Measurements from ENCODE around the gene RAB40C. TPM values are rescaled to one million over a fixed set of nuclear protein-coding genes. Genes with fewer than 3 reads are reported as not detected.

RAB40C gene
- polyA plus RNA-seq, 1 donor (not counting 4 experiments of a cell fraction or from before 2014, with no cell fraction given): 4.0 TPM

GRCh38 chr16:552171-552570 lies 37.7 kb upstream of the RAB40C start:
- peaks cover 13% of the 10 kb centered on the region for H3K79me2 ChIP-seq (ENCODE audit: control insufficient read depth, insufficient read depth, low read length)
- TF ChIP-seq EZH2 (IDR thresholded peaks at IDR 0.05; ENCODE audit: low read length) (no peak), CTCF (optimal IDR thresholded peaks at IDR 0.05 in 1 of 3, IDR thresholded peaks at IDR 0.05 in 1 of 3, conservative IDR thresholded peaks at IDR 0.05 in 1 of 3; ENCODE audit: extremely low read depth in 1 of 3, insufficient read depth in 2 of 3, low read length in 3 of 3) (no peak)
- no peak overlapping the region for H3K4me3 ChIP-seq (ENCODE audit: control insufficient read depth in 2 of 3, extremely low read depth in 1 of 3, insufficient read depth in 2 of 3, low read depth in 1 of 3, low read length in 3 of 3)
- no peaks in the 10 kb centered on the region for H3K9me3 ChIP-seq (ENCODE audit: control insufficient read depth, low read depth, low read length)
- H3K27me3 ChIP-seq (ENCODE audit: control insufficient read depth, extremely low read depth, insufficient read depth, low read length): no peaks in the 10 kb centered on the region
- H3K9ac ChIP-seq (ENCODE audit: control insufficient read depth, extremely low read depth, insufficient read depth, low read length): no peak overlapping the region
- peaks cover 8 to 14% of the 10 kb centered on the region in 2 experiments for H3K36me3 ChIP-seq (ENCODE audit: control insufficient read depth in 2 of 2, extremely low read depth in 1 of 2, insufficient read depth in 2 of 2, low read length in 2 of 2)
- peaks cover 9% of the 10 kb centered on the region for H4K20me1 ChIP-seq (ENCODE audit: control insufficient read depth, extremely low read depth, insufficient read depth, low read length)
- dilution Hi-C loops (cut with MboI; ENCODE audit: extremely low pct_ligation_motif_present, low sequenced_read_pairs): no loop called here
- DNase-seq (ENCODE audit: low read depth, low spot score) (no peak), FAIRE-seq (no peak)
- H3K9me1 ChIP-seq (ENCODE audit: control insufficient read depth, extremely low read depth, insufficient read depth, low read length): no peaks in the 10 kb centered on the region
- no peak overlapping the region for H3K27ac ChIP-seq (ENCODE audit: control insufficient read depth, insufficient read depth, low read length)
- H3K4me2 ChIP-seq (ENCODE audit: control insufficient read depth, extremely low read depth, insufficient read depth, low read depth, low read length): no peak overlapping the region
- peaks cover 12% of the 10 kb centered on the region for H3K4me1 ChIP-seq (ENCODE audit: control insufficient read depth, extremely low read depth, insufficient read depth, low read length)
- no peak overlapping the region for H2AFZ ChIP-seq (ENCODE audit: control insufficient read depth, low read length)

GRCh38 chr16:553601-554296 lies 36.1 kb upstream of the RAB40C start:
- DNase-seq (ENCODE audit: low read depth, low spot score): no peak
- H3K79me2 ChIP-seq (ENCODE audit: control insufficient read depth, insufficient read depth, low read length): peaks cover 5% of the 10 kb centered on the region
- H4K20me1 ChIP-seq (ENCODE audit: control insufficient read depth, extremely low read depth, insufficient read depth, low read length): peaks cover 3% of the 10 kb centered on the region
- dilution Hi-C loops (cut with MboI; ENCODE audit: extremely low pct_ligation_motif_present, low sequenced_read_pairs): no loop called here
- no peak overlapping the region for H3K27ac ChIP-seq (ENCODE audit: control insufficient read depth, insufficient read depth, low read length)
- no peak overlapping the region for H3K9ac ChIP-seq (ENCODE audit: control insufficient read depth, extremely low read depth, insufficient read depth, low read length)
- no peak overlapping the region for H3K4me2 ChIP-seq (ENCODE audit: control insufficient read depth, extremely low read depth, insufficient read depth, low read depth, low read length)
- FAIRE-seq: no peak
- no peaks in the 10 kb centered on the region for H3K9me3 ChIP-seq (ENCODE audit: control insufficient read depth, low read depth, low read length)
- H3K9me1 ChIP-seq (ENCODE audit: control insufficient read depth, extremely low read depth, insufficient read depth, low read length): no peaks in the 10 kb centered on the region
- TF ChIP-seq CTCF (optimal IDR thresholded peaks at IDR 0.05 in 1 of 3, IDR thresholded peaks at IDR 0.05 in 1 of 3, conservative IDR thresholded peaks at IDR 0.05 in 1 of 3; ENCODE audit: extremely low read depth in 1 of 3, insufficient read depth in 2 of 3, low read length in 3 of 3) (no peak), EZH2 (IDR thresholded peaks at IDR 0.05; ENCODE audit: low read length) (no peak)
- H3K4me1 ChIP-seq (ENCODE audit: control insufficient read depth, extremely low read depth, insufficient read depth, low read length): peaks cover 12% of the 10 kb centered on the region
- H2AFZ ChIP-seq (ENCODE audit: control insufficient read depth, low read length): no peak overlapping the region
- H3K27me3 ChIP-seq (ENCODE audit: control insufficient read depth, extremely low read depth, insufficient read depth, low read length): peaks cover 13% of the 10 kb centered on the region
- peaks cover 3 to 5% of the 10 kb centered on the region in 2 experiments for H3K36me3 ChIP-seq (ENCODE audit: control insufficient read depth in 2 of 2, extremely low read depth in 1 of 2, insufficient read depth in 2 of 2, low read length in 2 of 2)
- no peak overlapping the region for H3K4me3 ChIP-seq (ENCODE audit: control insufficient read depth in 2 of 3, extremely low read depth in 1 of 3, insufficient read depth in 2 of 3, low read depth in 1 of 3, low read length in 3 of 3)

All from keratinocyte (primary cell).